Common myeloid progenitor, CD34-positive (primary cell): Measurements from ENCODE around the gene SOHLH2.
A peak's percentile ranks its signal among the peaks of the same experiment; 100 is the strongest.

ENCODE experiments used
- CTCF ChIA-PET: fragments of 350-600 bp; sonication (Branson Sonifier 250); formaldehyde crosslinking; loops from one replicate; lab custom pipeline; 2021; ENCODE audit warnings: antibody characterized with exemption; lab: Charles Lee
- POLR2A ChIA-PET: fragments of 350-600 bp; sonication (Branson Sonifier 250); formaldehyde crosslinking; loops from one replicate; lab custom pipeline; 2021; ENCODE audit warnings: antibody characterized with exemption; lab: Charles Lee
- DNase-seq, 3 donors: peaks; one replicate each; pipeline versions ENCODE4 v3.0.0 to v3.0.0-alpha.2; 2013
- H3K27ac ChIP-seq, 2 experiments: 1 replicate in 1 of 2; 2 replicates in 1 of 2; pipeline ENCODE4 v1.7.0; 2013; ENCODE audit warnings: inconsistent platforms in 2 of 2, low read length in 2 of 2, mild to moderate bottlenecking in 2 of 2, low read depth in 1 of 2, moderate library complexity in 1 of 2; ENCODE audit not compliant: severe bottlenecking in 2 of 2, insufficient read depth in 1 of 2, poor library complexity in 1 of 2
- H3K27me3 ChIP-seq, 5 experiments: replicated peaks in 2 of 5; 1 replicate in 3 of 5; 2 replicates in 2 of 5; pipeline versions ENCODE4 v1.6.1 to v1.7.0; 2013; ENCODE audit warnings: low read length in 4 of 5, mild to moderate bottlenecking in 2 of 5, moderate library complexity in 2 of 5, inconsistent platforms in 1 of 5; ENCODE audit not compliant: insufficient read depth in 5 of 5, control insufficient read depth in 4 of 5
- H3K36me3 ChIP-seq, 4 experiments: 1 replicate in 2 of 4; 2 replicates in 2 of 4; pipeline versions ENCODE4 v1.6.1 to v1.7.0; 2013; ENCODE audit warnings: low read length in 3 of 4, control low read depth in 1 of 4, mild to moderate bottlenecking in 1 of 4; ENCODE audit not compliant: control insufficient read depth in 4 of 4, insufficient read depth in 4 of 4
- H3K4me1 ChIP-seq, 4 experiments: 1 replicate in 3 of 4; 2 replicates in 1 of 4; pipeline versions ENCODE4 v1.6.1 to v1.7.1; 2013; ENCODE audit warnings: low read length in 3 of 4, mild to moderate bottlenecking in 3 of 4, control low read depth in 1 of 4, inconsistent platforms in 1 of 4, moderate library complexity in 1 of 4; ENCODE audit not compliant: control insufficient read depth in 4 of 4, insufficient read depth in 4 of 4; ENCODE audit errors: control extremely low read depth in 1 of 4
- H3K4me3 ChIP-seq, 7 experiments: 1 replicate in 4 of 7; 2 replicates in 3 of 7; pipeline versions ENCODE4 v1.5.1 to v1.7.0; 2013; ENCODE audit warnings: mild to moderate bottlenecking in 7 of 7, low read length in 6 of 7, moderate library complexity in 6 of 7, inconsistent platforms in 2 of 7, low read depth in 2 of 7, control low read depth in 1 of 7; ENCODE audit not compliant: insufficient read depth in 4 of 7, control insufficient read depth in 1 of 7; ENCODE audit errors: extremely low read depth in 1 of 7
- H3K9me3 ChIP-seq, 5 experiments: 1 replicate in 4 of 5; 2 replicates in 1 of 5; pipeline versions ENCODE4 v1.6.1 to v1.7.1; 2013; ENCODE audit warnings: low read length in 4 of 5, mild to moderate bottlenecking in 2 of 5, inconsistent platforms in 1 of 5, low read depth in 1 of 5, moderate library complexity in 1 of 5; ENCODE audit not compliant: control insufficient read depth in 4 of 5, insufficient read depth in 2 of 5; ENCODE audit errors: control extremely low read depth in 1 of 5
- WGBS: methylation state at CpG from one replicate; pipeline ENCODE4 v1.1.5; 2013; ENCODE audit not compliant: insufficient coverage; 5-methylcytosine and 5-hydroxymethylcytosine counted together

SOHLH2 gene

DNA sequence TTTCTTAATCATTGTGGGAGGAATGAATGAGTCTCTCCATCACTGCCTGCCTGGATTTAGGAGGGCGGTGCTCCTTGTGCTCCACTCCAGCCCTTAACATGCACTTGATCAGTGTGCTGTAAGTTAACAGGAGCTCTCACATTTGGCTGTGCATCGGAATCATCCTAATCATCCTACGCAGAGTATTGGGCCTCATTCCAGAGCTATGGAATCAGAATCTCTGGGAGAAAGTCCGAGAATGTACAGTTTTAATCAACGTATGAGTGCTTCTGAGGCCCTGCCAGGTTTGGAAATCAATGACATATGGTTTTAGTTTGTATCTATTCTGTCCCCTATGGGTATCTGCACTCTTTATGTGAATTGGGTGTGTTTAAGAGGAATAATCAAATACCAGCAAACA lies 48.3 kb downstream of the SOHLH2 start:
- no peak for DNase-seq
- Histone ChIP-seq H3K27ac (no peak overlapping the region), H3K36me3 (no peaks in the 10 kb centered on the region), H3K4me3 (no peak overlapping the region), H3K27me3 (peaks cover 0 to 2% (median 0%) of the 10 kb centered on the region in 5 experiments), H3K4me1 (no peaks in the 10 kb centered on the region), H3K9me3 (no peaks in the 10 kb centered on the region)
- ChIA-PET CTCF (no interaction called here), POLR2A (no interaction called here)
- 95% methylated on average over 3 of the region's 5 CpGs for WGBS

DNA sequence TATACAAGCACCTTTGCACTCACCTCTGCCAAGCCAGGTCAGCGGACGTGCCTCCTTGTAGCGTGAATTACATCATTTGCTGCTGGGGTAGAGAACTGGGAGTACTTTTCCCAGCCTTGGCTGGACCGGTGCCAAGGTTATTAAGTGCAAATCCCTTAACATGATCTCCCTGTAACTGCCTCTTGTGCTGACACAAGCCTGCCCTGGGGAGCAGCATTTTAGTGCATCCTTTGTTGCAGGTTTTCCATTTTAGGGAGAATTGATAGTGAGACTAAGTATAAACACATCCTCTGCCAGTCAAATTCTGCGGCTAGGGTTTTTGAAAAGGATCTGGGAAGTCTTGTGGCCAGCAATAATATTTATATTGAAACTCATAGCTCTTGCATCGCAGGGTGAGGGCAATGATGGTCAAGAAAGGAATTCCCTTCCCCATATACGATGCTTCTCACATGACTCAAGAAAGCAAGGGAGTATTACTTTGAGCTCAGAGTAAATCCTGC lies 50.5 kb downstream of the SOHLH2 start:
- no peak for DNase-seq
- H3K4me1 ChIP-seq = no peaks in the 10 kb centered on the region
- no peak overlapping the region for H3K27ac ChIP-seq
- H3K9me3 ChIP-seq = no peaks in the 10 kb centered on the region
- H3K27me3 ChIP-seq = peaks cover 0 to 2% (median 0%) of the 10 kb centered on the region in 5 experiments
- ChIA-PET POLR2A (no interaction called here), CTCF (no interaction called here)
- no peak overlapping the region for H3K4me3 ChIP-seq
- H3K36me3 ChIP-seq = no peaks in the 10 kb centered on the region
- 90% methylated on average over 6 of the region's 7 CpGs for WGBS

DNA sequence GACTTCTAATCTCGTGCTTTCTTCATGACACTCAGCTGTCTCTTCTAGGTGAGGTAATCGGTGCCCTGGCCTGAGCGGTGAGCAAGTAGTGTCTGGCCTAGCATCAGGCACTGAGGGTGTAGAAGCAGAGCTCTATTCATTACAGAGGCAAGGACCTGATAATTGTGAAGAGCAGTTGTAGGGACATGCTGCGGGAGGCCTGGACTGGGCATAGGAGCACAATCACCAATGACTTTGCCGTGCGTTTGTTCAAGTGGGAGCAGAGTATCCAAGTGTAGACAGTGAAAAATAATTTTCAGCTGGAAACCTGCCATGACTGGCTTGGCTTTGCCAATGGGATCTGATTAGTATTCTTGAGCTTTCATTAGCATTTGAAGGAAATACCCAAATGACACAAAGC lies 51.1 kb downstream of the SOHLH2 start:
- 95% methylated on average over 6 of the region's 6 CpGs for WGBS
- Histone ChIP-seq H3K9me3 (no peaks in the 10 kb centered on the region), H3K27ac (no peak overlapping the region), H3K4me1 (no peaks in the 10 kb centered on the region), H3K4me3 (no peak overlapping the region), H3K27me3 (peaks cover 0 to 2% (median 0%) of the 10 kb centered on the region in 5 experiments), H3K36me3 (no peaks in the 10 kb centered on the region)
- DNase-seq = no peak
- POLR2A ChIA-PET = no interaction called here
- CTCF ChIA-PET = no interaction called here

DNA sequence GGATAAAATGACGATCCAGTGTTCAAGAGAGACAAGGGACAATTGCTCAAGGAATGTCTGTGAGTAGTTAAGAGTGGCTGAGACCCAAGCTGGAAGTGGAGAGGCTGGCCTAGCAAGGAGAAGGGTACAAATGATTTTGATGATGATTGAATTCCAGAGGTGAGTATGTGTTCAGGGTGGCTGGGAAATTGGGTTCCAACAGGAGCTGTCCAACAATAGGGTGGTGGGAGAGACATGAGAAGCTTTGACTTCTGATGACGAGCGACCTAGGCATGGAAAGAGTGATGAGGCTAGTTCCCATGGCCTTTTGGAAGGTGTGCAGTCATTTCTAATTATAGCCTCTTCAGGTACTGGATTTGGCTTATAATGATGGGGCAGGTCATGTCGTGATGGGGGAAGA lies 54.1 kb downstream of the SOHLH2 start:
- Histone ChIP-seq H3K36me3 (no peaks in the 10 kb centered on the region), H3K27me3 (peaks cover 3 to 13% (median 4%) of the 10 kb centered on the region in 5 experiments), H3K9me3 (peaks cover 0 to 1% (median 0%) of the 10 kb centered on the region in 5 experiments), H3K4me3 (no peak overlapping the region), H3K27ac (no peak overlapping the region), H3K4me1 (no peaks in the 10 kb centered on the region)
- POLR2A ChIA-PET = no interaction called here
- 100% methylated on average over 4 of the region's 4 CpGs for WGBS
- CTCF ChIA-PET = no interaction called here
- no peak for DNase-seq

DNA sequence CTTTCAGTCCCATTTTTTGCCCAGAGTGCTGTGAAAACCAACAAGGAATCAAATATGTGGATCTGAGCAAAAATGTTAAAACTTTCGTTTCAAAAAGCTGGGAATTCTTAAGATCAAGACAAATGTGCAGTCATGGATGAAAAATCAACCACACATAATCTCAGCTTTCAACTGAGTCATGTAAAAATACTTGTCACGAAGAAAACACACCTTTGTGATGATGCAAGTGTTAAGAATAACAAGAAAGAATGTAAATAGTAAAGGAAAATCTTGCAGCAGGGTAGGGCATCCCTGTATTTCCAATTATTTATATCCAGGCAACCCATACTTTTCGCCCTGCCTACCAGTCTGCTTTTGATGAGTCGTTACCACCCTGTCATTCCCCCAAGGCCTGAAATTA lies 55.7 kb downstream of the SOHLH2 start:
- DNase-seq = no peak
- H3K36me3 ChIP-seq = no peaks in the 10 kb centered on the region
- WGBS = no CpG with 5 or more reads among the region's 4 CpGs
- peaks cover 5 to 26% (median 11%) of the 10 kb centered on the region in 5 experiments for H3K27me3 ChIP-seq
- H3K4me1 ChIP-seq = peaks cover 0 to 4% (median 0%) of the 10 kb centered on the region in 4 experiments
- H3K4me3 ChIP-seq = no peak overlapping the region
- POLR2A ChIA-PET = no interaction called here
- H3K27ac ChIP-seq = no peak overlapping the region
- peaks cover 0 to 1% (median 0%) of the 10 kb centered on the region in 5 experiments for H3K9me3 ChIP-seq
- CTCF ChIA-PET = no interaction called here

DNA sequence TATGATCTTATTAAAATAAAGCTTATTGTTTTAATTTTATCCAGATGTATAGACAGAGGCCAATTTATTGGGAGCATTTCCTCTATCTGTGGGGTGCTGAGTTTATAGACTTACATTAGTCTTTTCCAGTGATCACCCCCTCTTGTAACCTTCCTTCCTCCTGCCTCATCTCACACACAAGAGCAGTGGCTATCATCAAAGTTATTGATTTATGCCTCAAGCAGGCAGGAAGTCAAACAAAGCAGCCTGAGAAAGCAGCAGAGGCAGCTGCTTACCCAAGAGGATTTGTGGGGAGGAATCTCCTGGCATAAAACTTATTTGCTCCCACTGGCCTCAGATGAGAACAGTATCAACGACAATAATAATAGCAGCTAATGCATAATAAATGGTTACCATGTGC lies 56.9 kb downstream of the SOHLH2 start:
- Histone ChIP-seq H3K36me3 (no peaks in the 10 kb centered on the region), H3K4me3 (no peak overlapping the region), H3K9me3 (peaks cover 0 to 1% (median 0%) of the 10 kb centered on the region in 5 experiments), H3K4me1 (peaks cover 0 to 4% (median 0%) of the 10 kb centered on the region in 4 experiments), H3K27me3 (peaks cover 5 to 28% (median 12%) of the 10 kb centered on the region in 5 experiments), H3K27ac (no peak overlapping the region)
- ChIA-PET POLR2A (no interaction called here), CTCF (no interaction called here)
- no peak for DNase-seq
- no CpG with 5 or more reads among the region's 1 CpG for WGBS

DNA sequence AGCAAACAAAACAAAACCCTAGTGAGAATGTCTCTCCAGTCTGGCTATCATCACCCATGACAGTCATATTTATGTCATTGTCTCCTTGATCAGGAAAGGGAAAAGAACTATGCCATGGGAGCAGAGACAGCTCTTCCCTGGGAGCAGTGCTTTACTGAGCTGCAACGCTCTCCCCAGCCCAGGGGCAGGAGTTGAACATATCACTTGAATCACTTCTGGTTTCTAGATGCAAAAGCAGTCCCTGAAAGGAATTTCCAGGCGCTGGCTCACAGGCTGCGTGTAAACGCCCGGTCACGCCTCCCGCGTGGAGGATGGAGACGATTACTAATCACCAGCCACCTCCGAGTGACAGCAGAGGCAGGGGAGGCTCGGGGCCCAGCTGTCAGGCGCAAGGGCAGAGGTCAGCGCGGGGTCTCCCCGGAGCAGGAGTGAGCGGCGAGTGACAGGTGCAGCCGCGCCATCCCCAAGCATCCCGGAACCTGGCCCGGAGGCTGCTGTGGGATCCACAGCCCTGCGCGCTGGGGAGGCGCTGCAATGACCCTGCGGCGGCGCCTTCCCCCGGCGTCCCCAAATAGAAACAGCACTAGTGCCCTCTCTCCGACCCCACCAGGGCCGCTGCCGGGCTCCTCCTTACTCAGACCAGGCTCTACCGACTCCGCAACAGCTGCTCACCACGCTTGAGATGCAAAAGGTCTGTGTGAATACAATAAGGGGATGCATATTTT lies 59.6 kb downstream of the SOHLH2 start:
- peak overlapping the region in 2 of 7 experiments; percentile 28 to 52 for H3K4me3 ChIP-seq
- no peak for DNase-seq
- WGBS = 11% methylated on average over 35 of the region's 35 CpGs

More for the DNA sequence above, 59.6 kb downstream of the SOHLH2 start:
- Histone ChIP-seq H3K36me3 (no peaks in the 10 kb centered on the region), H3K4me1 (peaks cover 0 to 4% (median 0%) of the 10 kb centered on the region in 4 experiments), H3K27me3 (peaks cover 5 to 28% (median 12%) of the 10 kb centered on the region in 5 experiments), H3K27ac (no peak overlapping the region), H3K9me3 (peaks cover 0 to 1% (median 0%) of the 10 kb centered on the region in 5 experiments)
- POLR2A ChIA-PET = no interaction called here
- CTCF ChIA-PET = no interaction called here
